Measurements from ENCODE around the gene FGGY. TPM values are rescaled to one million over a fixed set of nuclear protein-coding genes. Genes with fewer than 3 reads are reported as not detected.
A peak's percentile ranks its signal among the peaks of the same experiment; 100 is the strongest.

Gene FGGY
- total RNA-seq, 1 experiment from 2014 or later = 9.7 TPM

DNA sequence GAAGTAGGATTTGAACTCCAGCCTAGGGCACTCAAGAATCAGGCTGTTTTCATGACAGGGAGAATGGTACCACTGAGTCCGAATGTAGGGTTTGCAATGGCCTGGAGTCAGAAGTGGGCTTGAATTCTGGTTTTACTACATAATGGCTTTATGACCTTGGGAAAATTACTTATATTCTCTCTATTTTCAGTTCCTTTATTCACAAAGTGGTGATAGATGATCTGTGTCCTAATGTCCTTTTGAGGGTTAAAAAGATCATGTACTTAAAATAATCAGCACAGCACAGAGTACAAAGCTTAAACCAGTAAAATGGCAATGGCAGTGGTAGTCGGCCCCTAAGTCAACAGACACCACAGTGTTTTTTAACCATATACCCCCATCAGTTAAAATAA is 454.1 kb downstream of the FGGY start:
- DNase-seq (ENCODE audit: low read depth) = no peak

DNA sequence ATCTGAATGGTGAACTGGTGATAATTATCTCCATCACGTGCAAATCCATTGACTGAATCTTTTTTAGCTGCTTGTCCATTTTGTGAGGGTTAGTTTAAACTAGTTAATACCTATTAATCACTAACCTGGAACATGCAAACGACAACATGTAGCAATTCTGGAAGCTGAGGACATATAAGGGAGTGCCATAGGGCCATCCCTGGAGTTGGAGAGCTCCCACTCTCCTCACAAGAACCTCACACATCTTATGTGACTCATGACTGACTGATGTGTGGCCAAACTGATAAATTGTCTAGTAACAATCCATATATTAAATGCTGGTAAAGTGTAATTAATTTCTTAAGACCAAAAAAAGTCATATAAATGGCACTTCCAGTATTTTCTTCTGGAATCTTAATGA is 454.9 kb downstream of the FGGY start:
- DNase-seq (ENCODE audit: low read depth) = no peak

DNA sequence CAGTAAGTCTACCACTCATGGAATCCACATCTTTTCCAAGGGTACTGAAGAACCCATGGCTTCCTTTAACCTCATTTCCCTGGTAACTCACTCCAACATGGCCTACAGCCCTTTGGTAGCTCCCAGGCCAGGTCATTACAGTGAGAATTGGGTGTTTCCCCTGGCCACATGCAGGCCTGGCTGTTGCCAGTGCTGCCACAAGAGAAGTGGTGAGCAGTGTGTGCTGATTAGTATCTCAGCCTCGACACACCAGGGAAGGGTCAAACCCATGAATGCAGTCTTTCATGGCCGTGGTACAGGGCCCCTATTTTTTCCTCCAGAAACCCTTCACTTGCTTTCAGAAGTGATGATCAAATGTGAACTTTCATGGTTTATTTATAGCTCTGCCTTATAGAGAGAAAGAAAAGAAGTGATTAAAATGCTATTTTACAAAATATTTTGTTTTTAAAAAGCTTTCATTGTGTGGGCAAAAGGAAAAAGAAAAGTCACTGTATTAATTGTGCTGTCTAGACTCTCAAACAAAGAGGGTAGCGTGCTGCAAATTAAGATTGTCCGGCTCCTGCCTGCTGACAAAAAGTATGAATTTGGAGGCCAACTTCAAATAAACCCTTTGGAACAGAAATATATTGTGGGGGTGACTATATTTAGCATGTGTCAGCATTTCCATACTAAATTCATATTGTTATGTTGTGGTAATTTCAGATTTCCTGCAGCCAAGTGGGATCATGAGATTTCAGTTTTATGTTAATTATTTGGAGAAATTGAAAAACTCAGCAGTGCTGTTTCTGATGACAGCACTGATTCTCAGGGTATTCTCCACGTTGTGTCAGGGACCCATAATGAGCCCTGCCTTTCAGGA is 455.9 kb downstream of the FGGY start:
- no peak for DNase-seq (ENCODE audit: low read depth)

DNA sequence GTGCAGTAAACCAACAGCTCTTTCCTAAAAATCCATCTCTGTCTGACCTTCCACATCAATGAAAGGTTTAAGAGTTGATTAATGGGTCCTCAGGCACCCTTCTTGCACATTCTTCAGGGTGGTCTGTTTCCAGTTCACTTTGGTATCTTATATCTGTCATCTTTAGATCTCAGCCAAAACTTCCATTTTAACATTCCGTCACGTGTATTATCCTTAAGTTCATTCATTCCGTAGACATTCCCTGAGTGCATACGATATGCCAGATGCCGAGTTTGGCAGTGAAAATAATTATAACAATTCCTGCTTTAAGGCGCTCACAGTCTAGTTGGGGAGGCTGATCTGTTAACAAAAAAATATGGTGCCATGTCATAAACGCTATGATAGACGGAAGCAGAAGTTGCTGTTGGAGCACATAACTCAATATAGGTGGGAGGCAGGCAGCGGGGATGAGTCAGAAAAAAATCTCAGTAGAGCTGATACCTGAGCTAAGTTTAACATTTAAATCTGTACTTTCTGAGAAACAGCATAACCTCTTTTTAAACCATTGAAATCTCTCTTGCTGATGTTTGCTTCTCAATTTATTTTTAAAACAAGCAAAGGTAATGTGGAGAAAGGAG is 458.3 kb downstream of the FGGY start:
- DNase-seq (ENCODE audit: low read depth) = no peak

DNA sequence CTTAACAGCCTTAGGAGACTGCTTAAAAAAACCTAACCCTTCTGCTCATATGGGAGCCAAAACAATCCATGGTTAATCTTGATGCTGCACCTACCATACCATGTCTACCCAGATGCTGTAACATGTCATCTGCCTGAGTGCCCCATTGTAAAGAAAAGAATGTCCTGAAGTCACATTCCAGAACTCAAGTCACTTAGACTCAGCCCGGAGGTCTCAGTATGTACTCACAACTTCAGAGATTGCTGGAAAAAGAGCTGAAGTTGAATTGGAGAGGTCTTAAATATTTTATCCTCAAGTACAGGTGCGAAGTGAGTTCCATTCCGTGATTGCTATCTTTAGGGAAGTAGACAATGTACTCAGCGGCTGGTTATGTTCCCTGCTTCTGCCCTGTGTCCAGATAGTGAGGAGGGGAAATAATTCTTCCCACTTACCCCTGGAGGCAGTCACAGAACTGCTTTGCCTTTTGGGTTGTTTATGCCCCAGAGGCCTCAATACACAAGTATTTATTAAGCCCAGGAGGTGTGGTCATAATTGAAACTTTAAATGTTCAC is 460.4 kb downstream of the FGGY start:
- no peak for DNase-seq (ENCODE audit: low read depth)

DNA sequence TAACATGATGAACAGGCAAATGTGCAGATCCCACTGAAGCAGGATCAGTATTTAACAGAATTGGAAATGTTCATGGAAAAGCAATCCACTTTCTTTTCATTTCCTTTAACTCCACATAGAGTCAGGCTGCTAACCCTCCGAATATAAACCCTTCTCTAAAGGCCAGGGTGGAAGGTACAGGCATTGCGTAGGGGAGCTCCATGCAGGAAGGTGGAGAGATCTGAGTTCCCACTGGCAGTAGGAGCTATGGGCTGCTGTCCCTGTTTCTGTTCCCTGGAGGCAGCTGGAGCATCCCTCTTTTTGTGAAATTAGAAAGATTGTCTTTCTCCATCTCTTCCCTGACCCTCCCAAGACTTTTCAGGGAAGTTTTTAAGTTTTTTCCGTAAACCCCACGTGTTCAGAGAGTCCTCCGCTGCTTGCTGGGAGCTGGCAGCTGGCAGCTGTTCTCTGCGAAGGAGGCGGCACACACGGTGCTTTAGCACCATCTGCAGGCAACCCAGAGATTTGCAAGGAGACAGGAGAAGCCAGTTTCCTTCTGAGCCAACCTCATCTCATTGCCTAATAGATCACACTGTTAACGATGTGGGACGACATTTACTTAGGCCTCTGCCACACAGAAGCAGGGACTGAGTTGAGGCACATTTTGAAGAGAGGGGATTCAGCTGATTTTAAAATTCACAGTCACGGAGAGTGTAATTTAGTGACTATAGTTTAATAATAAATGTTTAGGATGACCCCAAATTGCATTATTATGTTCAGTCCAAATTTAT is 462.4 kb downstream of the FGGY start:
- peak; percentile 82 for DNase-seq (ENCODE audit: low read depth)

DNA sequence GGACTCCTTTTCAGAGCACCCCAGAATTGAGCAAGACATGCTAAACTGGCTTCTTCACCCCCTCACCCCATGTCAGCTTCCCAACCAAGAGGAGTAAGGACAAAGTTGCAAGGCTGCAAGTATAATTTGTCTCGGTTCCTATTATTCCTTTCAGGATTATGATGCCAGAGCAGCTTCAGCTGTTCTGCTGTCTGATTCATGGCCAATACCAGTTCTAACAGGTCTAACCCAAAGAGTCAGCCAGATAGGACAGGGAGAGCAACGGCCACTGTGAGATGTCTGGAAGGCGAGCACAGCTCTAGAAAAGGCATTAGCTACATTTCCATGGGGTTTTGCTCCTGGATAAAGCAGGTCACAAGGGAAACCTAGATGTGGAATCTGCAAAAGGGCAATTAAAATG is 464.5 kb downstream of the FGGY start:
- no peak for DNase-seq (ENCODE audit: low read depth)

DNA sequence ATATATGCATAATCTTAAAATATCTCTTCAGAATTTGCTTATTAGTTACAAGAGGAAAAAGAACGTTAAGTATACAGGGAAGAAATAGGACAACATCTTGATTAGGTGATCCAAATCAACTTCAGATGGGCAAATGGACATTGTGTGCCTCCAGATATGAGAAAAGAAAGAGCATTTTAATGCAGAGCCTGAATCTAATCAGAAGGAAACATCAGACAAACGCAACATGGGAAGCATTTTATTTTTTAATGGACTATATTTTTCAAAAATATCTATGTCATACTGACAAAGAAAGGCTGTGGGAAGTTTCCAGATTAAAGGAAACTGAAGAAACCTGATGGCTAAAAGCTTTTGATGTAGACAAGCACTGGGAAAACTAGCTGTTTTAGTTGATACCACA is 466.5 kb downstream of the FGGY start:
- DNase-seq (ENCODE audit: low read depth) = no peak

DNA sequence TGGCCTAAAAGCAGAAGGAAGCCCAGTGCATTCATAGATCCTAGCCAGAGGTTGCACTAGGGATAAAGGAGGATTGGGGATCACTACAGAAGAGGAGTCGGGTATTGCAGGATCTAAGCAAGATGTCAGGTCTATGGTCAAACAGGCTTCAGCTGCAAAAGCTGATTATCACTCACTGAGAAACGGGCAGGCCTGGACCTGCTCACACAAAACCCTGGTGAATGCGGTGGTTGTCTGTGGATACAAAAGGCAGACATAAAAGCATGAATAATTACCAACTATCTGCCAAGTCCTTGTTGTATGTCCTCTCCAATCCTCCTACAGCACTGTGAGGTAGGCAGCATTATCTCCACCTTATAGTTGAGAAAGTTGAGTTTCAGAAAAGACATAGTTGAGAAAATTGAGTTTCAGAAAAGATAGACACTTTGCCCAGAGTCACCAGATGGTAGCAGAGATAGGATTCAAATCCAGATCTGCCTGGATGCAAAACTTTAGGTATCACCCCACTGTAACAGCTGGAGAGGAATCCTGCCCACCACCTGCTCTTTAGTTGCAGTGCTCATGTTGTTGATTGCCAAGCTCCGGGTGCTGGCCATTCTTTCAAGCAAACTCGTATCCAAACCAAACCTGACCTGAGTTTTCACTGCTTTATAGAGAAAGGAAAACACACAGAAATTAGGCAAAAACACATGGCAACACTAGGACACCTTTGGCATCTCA is 468.3 kb downstream of the FGGY start:
- no peak for DNase-seq (ENCODE audit: low read depth)

DNA sequence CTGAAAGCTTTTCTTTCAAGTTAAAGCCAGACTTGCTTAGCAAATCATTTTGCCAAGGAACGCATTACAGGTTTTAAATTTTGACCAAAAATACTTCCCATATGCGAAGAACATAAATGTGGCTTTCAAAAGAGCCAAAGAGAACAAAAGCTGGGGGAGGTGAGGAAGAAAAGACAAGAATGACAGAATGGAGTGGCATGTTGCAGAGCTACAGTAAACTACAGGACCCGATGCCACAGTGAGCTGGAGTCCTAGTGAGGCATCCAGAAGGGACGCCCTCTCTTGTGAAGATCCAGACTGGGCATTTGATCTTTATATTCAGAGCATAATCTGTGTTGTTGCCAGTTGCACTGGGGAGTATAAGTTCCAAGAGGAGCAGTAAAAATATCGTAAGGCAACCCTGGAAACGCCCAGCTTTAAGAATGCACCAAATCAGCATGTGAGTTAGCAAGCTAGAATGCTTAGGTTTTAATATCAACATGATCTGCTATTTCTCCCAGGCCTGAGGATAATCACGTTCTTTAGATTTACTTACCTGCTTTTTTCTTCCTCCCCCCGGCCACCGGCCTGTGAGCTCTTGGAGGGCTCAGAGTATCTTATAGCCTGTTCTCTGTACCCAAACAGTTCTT is 469.4 kb downstream of the FGGY start:
- DNase-seq (ENCODE audit: low read depth) = no peak

DNA sequence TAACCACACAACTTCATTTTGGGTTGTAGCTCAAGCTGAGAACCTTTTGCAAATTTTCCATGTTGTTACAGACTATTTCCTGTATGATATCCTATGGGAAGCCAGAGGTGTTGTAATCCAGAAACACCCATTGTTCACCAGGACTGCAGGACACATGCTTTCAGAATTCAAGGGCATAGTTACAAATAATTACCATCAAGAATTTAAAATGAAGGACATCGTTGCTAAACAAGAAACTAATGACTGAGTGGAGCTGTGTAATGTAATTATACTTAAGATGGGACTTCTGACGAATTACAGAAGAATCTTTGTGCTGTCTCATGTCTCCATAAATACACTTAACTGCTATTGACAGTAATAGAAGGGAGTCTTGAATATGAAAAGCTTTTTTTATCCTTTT is 470.2 kb downstream of the FGGY start:
- no peak for DNase-seq (ENCODE audit: low read depth)

DNA sequence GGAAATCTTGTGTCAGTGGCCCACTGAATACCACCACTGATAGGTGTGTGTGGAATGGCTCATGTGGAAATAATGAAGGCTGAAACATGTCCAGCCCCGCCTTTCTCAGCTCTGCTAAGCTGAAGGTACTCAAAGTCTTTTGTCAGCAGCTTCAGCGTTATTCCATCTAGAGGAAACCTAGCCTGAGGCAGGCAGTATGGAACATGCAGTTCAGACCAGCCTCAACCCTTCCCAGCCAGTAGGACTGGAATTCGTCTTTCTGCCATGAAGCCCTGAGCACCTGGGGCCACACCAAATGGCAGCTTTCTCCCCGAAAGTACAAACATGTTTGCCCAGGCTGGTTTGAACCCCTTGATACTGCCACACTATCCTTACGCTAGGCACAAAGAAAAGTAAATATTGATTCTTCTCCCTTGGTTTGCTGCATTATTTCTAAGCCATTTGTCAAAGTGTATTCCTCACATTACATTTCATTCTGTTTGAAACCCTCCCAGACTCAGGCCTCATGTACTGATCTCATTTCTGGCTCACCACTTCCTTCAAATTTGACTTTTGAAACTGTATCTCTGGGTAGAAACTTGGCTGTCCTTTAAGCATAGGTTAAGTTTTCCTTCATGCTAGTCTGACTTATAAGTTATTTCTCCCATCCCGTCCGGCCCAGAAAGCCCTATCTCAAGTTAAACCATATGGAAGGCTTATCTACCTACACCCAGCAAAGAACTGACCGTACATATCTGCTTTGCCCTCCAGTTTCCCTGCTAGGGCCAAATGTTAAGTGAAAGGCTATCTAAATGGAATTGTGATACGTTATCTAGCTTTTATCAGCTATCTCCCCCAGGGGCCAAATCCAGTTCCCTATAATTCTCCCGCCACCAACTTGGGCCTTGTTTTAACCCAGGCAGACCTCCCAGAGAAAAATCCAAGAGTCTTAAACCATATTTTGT is 472.2 kb downstream of the FGGY start:
- no peak for DNase-seq (ENCODE audit: low read depth)

DNA sequence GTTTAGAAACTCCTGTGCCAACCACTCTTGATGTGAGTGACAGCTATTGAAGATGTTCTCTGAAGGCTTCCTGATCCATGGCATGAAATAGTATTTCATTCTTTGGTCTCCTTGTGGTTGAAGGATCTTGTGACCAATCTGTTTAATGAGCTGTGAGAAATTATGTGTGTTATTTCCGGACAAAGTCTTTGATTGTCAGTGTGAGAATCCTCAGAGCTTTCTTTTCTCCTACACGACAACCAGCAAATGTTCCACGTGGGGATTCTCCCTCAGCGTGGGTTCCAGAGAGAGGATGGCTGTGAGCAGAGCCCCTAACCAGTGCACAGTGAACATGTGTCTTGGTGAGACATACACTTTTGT is 472.8 kb downstream of the FGGY start:
- DNase-seq (ENCODE audit: low read depth) = no peak

DNA sequence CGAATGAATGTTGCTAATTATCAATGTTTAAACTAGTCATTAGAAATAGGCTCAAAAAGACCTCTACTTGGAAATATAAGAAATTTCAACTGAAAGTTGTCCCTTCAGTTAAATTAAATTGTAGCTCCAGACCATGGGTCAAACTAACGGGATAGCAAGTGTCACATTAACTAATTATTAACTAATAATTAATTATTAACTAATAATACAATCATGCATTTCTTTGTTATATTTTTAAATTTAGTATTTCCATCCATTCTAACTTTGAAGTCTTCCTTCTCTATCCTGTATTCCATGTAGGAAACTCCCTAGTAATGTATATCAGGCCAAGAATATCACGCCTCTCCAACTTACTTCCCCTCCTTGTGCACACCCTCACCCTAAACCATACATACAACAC is 474.5 kb downstream of the FGGY start:
- no peak for DNase-seq (ENCODE audit: low read depth)

DNA sequence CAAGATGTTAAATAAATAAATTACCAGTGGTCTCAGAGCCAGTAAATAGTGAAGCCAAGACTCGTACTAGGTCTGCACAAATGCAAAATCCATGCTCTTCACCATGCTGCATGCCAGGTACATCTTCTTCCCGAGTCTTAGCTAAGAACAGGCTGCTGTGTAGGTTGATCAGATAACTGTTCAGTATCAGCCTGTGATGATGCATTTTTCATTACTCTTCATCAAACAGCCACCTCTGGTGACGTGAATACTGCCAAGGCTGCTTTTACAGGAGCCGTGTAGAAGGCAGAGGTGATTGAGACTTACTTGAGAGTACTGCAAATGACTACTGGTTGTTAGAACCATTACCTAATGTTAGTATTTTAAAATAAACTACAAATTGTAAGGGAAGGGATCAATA is 478.6 kb downstream of the FGGY start:
- DNase-seq (ENCODE audit: low read depth) = no peak

DNA sequence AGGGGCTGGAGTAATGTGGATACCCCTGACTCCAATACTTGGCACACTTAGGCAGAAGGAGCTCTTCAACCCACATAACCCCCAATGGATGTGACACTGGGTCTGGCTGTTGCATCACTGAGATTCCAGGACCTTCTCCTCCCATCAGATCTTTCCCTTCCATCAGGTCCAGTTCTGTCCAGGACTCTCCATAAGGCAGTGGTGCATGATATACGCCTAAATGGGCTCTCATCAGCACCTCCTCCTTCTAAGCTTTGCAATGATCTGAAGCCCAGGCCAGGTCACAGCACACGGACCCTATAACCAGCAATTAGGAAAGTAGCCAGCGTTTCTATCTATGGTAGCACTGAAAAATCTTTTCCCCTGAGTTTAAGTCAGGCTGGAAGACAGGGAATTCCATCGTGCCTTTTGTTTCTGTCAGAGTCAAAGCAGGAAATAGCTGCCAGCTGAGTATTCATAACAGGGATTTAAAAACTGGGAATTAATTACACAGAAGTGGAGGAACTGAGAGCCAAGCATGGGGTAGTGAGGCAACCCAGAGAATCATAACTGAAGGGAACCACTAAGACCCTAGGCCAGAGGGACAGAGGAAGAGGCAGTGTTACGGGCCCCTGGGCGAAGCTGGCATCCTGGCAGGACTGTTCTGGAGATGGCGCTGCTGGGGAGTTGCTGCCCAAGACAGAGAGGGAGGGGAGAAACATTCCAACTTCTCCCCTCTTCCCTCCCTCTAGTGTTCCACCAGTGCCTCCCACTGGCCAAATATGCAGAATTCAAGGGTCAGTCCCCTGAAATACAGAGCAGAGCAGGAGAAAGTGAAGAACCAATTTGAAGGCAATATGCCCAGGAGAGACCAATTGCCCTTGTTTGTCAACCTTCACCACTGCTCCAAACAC is 480.3 kb downstream of the FGGY start:
- DNase-seq (ENCODE audit: low read depth) = peak; percentile 26

DNA sequence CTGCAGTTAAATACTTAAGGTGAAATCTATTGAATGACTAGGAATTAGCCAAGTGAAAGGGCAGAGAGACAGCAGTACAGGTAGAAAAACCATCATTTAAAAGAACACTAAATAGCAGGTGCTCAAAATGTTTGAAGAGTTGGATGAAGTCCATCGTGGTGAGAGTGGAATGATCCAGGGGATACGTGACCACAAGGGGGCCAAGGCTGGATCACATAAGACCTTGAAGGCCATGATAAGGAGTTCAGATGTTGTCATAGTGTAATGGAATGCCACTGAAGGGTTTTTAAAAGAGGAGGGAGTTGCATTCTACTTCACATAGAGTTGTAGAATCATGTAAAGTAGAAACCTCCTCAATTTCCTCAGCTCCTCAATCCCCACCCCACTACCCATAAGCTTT is 483.1 kb downstream of the FGGY start:
- no peak for DNase-seq (ENCODE audit: low read depth)

DNA sequence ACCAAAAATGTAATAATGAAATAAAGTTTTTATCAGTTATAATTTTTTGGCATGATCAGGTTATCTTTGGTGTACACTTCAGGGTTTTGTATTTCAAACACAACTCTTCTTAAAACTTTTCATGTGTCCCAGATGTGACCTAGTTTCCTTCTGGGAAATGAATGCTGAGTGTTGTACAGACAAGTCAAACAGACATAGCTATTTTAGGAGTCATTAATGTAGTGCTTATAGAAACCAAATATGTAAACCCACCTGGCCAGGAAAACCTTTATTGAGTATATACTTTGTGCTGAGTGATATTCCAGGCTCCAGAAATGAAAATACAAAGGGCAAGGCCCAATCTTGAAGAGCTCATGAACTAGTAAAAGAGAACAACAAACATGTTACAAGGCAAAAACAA is 491.9 kb downstream of the FGGY start:
- DNase-seq (ENCODE audit: low read depth) = no peak

DNA sequence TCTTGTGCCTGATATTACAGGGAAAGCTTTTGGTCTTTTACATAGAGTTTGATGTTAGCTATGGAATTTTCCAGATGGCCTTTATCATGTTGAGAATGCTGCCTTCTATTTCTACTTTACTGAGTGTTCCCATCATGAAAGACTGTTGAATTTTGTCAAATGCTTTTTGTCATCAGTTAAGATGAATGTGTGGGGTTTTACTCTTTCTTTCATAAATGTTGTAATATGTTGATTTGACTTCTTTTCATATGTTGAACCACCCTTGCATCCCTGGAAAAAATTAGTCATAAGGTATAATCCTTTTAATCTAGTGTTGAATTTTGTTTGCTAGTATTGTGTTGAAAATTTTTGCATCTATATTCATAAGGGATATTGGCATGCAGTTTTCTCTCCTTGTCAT is 501.7 kb downstream of the FGGY start:
- no peak for DNase-seq (ENCODE audit: low read depth)
